K562 (cell line): ENCODE measurements around the gene PTK6.

Experiments
- CTCF ChIP-seq, 3 experiments: IDR thresholded peaks in 2 of 3; conservative IDR thresholded peaks in 1 of 3; 2 replicates each; pipeline ENCODE4 v1.5.1; 2011 to 2012; ENCODE audit warnings: low read length in 3 of 3, mild to moderate bottlenecking in 3 of 3, control low read depth in 2 of 3, improper control_type of control experiment in 1 of 3, inconsistent platforms in 1 of 3, low read depth in 1 of 3, mixed read lengths in 1 of 3, moderate library complexity in 1 of 3; ENCODE audit not compliant: insufficient read depth in 2 of 3
- FOS ChIP-seq: IDR thresholded peaks from 3 replicates; pipeline ENCODE4 v1.6.1; 2011; ENCODE audit not compliant: insufficient read length; ENCODE audit errors: extremely low read depth
- GATAD2B ChIP-seq: fragments of 450-650 bp; IDR thresholded peaks from 2 replicates; pipeline ENCODE4 v1.6.1; 2017; ENCODE audit warnings: mild to moderate bottlenecking, borderline replicate concordance
- KAT8 ChIP-seq: fragments of 450-650 bp; IDR thresholded peaks from 2 replicates; pipeline ENCODE4 v1.6.1; 2016; ENCODE audit warnings: low read depth, mild to moderate bottlenecking

- TF ChIP-seq KAT8 (no peak), FOS (no peak), CTCF (IDR thresholded peaks at IDR 0.05 in 2 of 3, conservative IDR thresholded peaks at IDR 0.05 in 1 of 3; ENCODE audit: insufficient read depth in 2 of 3, low read depth in 1 of 3, low read length in 3 of 3) (no peak), GATAD2B (no peak)
Observed at GRCh38 chr20:63481503-63481902, 55.7 kb downstream of the PTK6 start.
